Inflammatory macrophage treated with lipopolysaccharide for 4 hours (primary cell): Measurements from ENCODE around the gene CYB561D1.

Source experiments
- DNase-seq: peaks from one replicate; pipeline ENCODE4 v3.0.0-alpha.2; 2020

CYB561D1 gene

DNA sequence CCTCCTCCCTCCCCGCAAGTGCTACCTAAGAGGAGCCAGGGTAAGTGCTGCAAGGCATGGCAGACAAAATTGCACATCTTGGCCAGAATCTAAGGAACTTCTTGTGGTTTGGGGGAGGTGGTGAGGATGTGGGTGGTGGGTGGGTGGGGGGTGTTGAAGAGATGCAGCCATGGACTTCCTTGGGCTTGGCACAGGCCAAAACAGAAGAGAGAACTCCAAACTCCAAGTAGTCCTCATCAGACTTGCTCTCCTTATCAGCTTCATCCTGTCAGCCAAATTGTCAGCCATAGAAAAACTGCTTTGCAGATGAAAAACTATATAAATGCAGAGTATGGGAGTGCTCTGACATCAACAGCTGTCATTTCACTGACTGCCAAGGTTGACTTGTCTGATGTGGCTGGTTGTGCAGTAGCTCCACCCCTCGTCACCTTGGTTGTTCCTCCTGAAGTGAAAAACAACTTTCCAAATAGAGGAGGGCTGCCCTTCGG, 8.5 kb downstream of the CYB561D1 start:
- DNase-seq = no peak

DNA sequence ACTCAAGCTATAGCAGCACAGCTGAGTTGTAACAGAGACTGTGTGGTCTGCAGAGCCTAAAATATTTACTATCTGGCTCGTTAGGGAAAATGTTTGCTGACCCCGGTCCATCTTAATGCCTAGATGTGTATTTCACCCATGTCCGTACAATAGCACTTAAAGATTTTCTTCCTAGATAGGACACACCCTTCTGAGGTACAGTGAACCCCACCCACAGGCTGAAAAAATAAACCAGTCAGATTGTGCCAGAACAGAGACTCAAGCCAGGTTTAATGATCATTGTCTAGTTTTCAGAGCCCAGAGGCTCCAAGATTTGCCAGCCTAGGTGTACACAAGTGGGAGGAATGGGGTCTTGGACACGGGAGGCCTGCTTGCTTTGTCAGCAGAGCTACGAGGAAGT, 10.0 kb downstream of the CYB561D1 start:
- no peak for DNase-seq

DNA sequence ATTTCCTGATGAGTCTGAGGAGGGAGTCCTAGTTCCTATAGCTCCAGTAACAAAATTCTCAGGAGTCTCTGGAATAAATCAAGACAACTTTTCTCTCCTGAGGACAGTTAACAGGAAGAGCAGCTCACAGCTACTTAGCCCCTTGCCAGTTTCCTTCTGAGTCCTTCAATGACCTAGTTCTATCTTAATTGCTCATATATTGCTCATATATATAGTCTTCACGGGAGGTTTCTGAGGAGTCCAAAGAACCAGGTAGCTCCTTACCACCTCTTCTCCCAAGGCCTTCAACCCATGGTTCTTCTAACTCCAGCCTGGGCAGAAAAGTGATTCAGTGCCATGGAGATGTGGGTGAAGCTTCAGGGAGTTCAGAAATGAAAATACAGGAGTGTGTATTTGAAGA, 11.1 kb downstream of the CYB561D1 start:
- DNase-seq = no peak

DNA sequence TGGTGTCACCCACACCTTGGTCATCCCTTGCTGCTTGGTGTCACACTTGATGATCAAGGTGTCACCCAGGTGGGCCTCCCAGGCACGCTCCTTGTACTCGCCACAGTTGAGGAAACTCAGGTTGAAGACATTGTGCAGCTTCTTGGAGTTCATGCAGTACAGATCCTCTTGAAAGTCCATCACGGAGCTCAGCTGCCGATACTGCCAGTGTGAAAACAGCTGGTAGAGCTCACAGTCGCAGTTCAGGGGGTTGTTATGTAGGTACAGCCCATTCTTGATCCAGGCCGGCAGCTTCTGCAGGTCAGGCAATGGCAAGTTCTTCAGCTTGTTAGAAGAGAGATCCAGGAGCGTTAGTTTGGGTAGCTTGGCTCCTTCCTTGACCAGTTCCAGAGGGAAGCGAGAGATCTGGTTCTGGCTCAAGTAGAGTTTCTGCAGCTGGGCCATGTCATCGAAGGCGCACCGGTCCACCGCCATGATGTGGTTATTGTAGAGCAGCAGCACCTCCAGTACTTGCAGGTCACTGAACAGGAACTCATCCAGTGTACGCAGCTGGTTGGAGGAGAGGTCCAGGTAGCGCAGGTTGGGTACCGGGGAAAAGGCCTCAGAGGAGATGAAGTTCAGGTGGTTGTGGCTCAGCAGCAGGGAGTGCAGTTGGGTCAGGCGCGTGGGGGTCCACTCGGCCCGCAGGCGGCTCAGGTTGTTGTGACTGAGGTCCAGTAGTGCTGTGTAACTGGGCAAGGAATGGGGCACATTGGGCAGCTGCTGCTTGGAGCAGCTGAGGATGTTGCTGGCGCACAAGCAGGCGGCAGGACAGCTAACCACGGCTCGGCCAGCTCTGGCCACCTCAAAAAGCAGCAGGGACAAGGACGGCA, 14.3 kb downstream of the CYB561D1 start:
- no peak for DNase-seq

DNA sequence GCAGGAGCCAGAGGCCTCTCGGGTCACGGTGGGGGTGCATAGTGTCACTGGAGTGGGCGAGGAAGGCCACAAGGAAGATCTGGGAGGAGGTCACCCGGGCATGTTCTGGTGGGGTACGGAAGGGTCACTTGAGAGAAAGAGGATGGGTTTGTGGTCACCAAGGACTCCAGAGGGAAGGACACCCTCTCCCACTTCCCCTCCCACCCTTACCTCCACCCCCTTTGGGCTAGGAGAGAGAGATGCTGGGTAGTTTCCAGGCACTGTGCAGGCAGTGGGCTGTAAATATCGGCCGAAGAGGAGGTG, 14.9 kb downstream of the CYB561D1 start:
- no peak for DNase-seq

DNA sequence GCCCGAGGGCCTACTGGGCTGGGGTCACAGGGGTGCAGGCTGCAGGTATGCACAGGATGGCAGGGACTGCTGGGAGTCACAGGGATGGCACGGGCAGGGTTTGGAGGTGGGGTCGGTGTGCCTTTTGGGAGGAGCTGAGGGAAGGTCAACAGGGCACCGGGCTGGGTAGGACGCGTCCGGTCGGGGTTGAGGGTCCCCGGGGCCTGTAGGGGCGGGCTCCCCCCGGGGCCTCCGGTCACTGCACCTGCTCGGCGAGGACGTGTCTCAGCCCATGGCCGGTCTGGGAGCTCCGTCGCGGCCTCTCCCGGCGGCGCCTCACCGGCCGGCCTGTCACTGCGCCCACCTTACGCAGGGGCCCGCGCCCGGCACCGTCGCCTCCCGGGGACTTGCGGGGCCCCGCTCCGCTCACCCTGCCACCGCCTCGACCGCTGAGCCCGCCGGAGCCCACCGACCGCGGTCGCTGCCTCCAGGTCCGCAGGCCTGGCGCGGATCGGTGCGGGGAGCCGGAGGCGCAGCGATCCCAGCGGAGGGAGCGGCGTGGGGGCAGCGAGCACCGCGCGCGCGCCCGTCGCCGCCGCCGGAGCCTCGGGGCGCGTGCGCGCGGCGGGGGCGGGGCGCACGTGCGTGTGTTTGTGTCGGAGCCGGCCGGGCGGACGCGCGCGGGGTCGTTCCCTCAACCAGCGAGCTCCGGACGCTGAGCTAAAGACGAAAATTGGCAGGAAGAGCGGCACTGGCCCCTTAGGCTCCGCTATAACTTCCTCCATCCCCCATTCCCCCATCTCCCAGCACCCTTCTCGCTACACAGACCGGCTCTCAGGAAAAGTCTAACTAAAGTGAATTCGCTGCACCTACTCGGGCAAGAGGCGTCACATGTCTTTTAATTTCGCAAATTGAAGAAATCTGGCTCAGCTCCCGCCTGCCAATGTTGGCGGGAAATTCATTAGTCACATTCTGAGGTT, 15.6 kb downstream of the CYB561D1 start, which contains the start of gene AMIGO1:
Gene AMIGO1, minus strand, starts transcription at position 552 of the 959 bp plus-strand sequence. CDS start 815 bp downstream, outside the sequence.
- DNase-seq = peak; percentile 37

DNA sequence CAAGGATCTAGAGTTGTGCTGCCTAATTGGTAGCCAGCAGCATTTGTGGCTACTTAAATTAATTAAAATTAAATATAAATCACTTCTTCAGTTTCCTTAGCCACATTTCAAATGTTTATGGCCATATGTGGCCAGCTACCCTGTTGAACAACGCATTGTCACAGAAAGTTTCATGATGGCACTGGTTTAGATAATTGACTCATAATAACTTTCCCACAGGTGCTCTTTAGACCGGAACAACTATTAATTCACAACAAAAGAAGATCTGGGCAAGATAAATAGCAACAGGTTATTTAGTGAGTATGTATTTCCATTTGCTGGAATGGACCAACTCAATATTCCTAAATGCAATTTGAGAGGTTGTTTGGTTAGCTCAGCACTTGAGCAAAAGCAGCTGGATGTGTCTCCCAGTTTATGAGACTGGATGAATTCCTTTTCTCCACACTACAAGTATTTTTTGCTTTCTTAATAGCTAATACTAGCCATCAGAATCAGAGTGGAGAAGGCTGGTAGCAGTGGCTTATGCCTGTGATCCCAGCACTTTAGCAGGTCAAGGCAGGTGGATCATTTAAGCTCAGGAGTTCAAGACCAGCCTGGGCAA, 19.3 kb downstream of the CYB561D1 start:
- DNase-seq = no peak

DNA sequence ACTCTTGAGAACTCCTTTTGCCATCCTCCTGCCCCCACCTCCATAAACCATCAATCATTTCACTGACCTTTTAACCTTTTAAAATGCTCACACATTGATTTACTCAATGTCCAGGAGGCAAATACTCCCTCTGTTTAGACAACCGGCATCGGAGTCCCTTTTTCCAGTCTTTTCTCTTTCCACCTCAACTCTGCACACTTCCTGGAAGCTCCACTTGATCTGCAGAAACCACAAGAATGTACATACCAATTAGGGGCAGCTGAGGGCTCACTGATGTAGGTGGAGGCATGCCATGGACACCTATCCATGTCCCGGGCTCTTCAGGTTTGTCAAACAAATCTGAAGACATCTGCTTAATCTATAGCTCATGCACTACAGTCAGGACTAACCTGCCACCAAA, 21.0 kb downstream of the CYB561D1 start:
- no peak for DNase-seq

DNA sequence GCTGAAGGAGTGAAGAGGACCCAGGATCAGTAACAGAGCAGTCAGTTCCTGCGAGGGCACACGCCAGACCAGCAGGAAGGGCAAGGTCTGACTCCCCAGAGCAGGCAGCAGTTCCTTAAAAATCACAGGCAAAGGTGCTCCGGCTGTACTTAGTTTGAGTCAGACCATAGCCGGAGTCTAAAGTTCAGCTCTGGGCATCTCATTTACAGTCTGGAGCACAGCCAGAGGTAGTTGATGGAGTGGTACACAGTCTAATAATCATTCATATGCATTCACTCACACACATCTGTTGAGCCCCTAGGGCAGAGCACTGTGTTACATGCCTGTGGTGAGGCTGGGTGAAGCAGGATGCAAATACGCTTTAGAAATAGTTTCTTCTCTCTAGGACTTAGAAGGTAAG, 23.0 kb downstream of the CYB561D1 start:
- DNase-seq = no peak

DNA sequence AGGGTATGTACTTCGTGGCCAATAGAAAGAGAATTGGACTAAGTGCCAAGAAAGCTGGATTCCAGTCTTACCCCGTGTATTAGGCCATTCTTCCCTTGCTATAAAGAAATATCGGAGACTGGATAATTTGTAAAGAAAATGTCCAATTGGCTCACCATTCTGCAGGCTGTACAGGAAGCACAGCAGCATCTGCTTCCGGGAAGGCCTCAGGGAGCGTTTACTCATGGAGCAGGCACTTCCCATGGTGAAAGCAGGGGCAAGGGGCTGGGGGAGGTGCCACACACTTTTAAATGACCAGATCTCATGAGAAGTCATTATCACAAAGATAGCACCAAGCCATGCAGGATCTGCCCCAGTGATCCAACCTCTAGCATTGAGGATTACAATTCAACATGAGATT, 23.4 kb downstream of the CYB561D1 start:
- no peak for DNase-seq

DNA sequence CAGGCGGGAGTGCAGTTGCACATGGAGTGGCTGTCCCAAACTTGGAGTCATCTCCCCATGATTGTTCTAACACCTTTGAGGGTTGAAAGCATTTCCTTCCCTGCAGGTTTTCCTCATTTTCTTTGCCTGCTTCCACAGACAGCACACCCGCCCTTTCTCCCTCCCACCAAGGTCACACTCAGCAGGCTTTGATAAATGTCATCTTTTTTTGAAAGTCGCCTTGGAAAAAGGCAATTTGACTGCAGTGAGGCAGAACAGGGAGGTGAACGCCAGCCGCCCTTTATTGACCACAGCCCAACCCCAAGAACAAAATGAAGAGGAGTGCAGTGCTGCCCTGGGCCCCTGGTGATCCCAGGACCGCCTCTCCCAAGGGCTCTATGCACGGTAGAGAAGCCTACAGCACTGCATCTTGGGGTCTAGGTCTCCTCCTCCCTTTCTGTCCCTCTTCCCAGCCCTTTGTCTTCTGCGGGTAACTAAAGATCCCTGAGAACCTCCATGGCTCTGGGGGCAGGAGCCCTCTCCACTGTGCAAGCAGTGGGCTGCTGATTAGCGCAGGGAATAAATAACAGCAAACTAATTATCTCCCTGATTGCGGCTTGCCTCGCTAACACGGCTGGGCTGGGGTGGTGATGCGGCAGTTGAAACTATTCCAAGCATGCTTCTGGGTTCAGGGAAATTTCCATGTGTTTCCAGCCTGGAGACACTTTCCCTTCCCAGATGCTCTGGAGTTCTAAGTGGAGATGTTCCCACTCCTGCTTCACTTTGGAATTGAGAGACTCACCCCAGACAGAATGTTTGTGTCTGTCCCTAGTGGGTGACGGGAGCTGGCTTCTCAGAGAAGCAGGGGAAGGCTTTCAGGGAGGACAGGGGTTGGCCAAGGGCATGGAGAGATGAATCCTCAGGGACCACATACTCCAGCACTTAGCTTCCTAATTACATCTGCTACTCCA, 27.4 kb downstream of the CYB561D1 start:
- no peak for DNase-seq

DNA sequence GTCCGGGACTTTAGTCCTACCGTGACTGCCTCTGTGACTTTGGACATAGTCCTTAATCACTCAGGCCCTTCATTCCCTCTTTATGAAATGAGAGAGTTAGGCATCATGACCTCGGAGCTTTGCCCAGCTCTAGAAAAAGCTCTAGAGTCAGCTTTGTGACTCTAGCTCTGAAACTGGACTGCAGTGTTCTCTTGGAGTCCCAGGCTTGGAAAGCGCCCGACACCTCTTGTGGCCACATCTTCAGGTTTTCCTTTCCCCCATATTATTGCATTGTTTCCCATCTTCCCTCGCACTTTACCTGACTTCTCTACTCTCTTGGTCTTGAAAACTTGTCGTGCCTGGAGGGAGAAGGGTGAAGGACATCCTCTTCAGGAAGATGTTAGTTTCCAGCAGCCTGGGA, 28.1 kb downstream of the CYB561D1 start:
- DNase-seq = no peak

DNA sequence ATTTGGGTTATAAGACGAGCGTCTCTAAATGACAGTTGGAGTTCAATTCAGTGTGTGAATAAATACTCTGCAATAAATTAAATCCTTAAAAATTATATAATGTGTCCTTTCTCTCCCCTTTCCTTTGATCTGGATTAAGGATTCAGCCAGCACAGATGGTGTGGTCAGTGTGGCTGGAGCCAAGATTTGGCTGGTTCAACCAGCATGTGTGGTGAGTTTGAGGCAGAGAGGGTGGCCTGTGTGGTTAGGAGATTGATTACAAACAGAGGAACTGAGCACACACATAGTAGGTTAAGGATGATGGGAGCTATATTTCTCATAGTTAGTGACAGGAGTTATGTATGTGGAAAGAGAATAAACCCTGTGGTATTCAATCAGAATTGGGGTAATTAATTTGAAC, 29.8 kb downstream of the CYB561D1 start:
- no peak for DNase-seq

DNA sequence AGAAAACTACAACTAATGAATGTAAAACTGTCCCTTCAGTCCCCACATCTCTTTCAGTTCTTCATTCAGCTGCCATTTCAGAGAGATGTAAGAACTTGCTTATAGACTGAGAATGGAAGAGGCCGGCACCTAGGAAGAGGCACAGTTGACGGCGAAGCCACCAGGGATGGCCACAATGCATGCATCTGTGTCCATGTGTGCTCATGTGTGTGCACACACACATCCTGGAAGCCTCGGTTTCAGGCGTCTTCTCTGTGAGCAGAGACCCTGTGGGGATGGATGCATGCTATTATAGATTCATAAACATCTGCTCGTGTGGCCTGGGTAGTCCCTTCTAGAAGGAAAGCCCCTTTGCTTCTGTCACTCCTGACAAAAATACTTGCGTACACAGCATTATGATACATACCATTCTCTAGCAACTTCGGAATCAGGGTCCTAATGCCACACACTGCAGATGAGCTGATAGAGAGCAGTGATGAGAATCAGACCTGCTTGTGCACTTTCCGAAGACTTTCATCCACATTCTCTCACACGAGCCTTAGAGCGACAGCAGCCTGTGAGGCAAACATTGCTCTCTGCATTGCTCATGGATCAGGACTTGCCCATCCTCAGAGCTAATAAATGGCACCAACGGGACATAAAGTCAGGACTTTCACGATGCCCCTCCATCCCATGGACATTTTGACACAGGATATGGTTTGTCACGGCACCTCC, 33.4 kb downstream of the CYB561D1 start:
- no peak for DNase-seq

DNA sequence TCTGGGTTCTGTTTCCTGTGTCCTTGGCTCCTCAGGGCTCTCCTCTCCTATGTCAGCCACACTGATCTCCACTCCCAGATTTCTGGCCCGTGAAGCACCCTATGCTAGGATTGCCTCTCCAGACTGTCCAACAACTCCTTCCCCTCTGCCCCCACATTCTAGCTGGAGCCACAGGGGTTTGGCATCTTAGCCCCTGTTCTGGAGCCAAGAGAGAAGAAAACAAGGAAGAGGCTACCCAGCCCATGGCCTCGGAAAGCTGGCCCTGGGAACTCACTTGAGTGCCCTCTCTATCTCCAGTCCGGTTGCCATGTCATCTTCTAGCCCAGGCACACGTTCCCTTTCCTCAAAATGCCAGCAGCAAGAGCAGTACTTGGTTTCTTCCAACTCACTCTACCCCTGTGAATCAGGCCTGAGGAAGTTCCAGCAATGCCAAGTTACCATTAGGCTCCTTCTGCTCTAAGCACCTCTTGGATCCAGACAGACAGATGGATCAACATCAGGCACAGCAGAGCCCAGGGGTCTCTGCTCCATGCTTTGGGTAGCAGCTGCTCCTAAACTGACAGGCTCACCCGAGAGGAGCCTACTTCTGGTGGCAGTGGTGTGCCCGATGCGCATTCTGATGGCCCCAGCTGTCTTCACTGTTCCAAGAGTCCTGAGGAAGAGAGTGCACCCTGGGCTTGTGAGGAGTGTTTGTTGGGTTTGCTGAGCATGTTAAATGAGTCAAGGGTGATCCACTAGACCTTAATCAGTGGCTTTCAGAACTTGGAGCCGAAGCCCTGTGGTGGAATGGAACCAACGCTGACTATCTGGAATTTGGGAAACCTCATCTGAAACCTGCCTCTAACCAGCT, 34.2 kb downstream of the CYB561D1 start:
- DNase-seq = no peak

DNA sequence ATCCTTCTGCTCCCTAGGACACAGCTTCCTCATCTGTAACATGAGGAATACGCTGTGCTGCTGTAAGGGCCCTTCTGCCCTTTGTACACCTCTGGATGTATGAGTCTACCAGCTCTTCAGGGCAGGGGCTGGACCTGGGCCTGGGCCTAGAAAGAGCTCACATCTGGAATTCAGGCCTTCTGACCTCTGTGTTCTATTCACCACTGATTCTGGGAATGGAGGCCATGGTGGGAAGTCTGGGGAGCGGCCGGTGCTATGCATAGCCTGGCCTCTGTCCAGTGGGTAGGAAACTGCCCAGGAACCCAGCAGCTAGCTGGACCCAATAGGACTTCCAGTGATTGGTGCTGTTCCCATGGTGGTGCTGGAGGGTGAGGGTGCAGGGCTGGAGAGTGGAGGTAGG, 34.8 kb downstream of the CYB561D1 start:
- DNase-seq = no peak

DNA sequence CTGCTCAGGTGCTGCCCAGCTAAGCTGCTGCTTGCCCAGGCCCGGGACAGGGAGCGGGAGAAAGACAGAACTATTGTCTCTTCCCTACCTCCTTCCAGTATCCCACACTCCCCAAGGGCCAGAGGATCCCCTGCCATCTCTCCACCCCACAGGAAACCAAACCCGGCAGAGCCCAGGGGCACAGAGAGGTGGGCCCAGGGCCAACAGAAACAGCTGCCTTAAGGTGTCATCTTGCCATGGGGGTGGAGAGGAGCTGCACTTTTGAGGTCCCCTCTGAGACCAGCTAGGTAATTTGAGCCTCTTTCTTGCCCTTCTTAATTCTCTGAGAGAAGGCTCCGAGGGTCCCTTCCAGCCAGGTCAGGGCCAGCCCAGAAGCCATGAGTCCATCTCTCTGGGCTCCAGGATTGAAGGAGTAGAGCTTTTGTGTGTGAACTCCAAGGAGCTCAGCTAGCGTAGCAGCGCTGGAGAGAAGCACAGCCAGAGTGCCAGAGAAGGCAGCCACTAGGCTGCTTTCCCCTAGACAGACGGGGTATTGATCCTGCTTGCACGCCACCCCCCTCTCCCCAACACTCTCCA, 36.1 kb downstream of the CYB561D1 start:
- no peak for DNase-seq

DNA sequence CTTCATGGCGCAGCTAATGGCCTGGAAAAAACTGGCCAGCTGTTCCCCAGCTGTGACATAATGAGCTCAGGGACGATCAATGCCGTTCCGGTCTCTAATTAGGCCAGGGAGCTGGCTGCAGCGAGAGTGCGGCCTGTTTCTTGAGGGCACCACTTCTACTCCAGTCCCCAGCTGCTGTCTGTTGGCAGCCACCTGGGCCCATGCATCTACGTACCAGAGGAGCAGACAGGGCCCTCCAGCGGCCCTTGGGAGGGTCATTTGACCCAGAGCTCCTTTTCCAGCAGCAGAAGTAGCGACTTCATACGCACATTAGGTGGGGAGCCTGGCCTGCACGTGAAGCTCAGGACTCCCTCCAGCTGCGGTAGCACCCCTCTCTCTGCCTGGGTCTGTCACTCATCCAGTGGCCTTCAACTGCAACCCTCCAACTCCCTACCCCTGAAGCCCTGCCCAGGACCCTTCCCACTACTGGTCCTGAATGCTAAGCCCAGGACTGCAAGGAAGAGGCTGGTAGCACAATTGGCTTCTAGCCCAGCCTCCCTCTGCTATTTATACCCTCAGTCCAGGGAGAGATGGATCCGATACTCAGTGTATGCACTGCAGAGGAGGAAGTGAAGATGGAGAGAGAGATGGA, 36.7 kb downstream of the CYB561D1 start:
- DNase-seq = no peak

DNA sequence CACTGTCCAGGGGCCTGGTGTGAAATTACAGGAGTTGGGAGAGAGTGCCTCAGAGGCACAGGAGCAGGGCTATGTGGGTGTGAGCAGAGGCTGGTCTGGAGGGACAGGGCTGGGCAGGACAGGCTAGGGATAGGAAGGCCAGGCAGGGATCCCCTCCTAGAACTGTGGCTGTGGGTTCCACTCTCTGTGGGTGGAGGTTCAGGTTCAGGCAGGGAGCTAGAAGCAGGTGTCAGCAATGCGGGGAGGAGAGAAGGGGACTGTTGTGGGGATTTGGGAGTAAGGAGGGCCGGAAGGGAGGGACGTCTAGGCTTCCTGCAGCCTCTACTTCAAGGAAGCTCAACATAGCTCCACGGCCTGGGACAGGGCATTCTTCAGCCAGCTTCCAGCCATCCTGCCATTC, 37.5 kb downstream of the CYB561D1 start:
- DNase-seq = no peak
